Measurements from ENCODE around the gene CHKA.

The CHKA gene

DNA sequence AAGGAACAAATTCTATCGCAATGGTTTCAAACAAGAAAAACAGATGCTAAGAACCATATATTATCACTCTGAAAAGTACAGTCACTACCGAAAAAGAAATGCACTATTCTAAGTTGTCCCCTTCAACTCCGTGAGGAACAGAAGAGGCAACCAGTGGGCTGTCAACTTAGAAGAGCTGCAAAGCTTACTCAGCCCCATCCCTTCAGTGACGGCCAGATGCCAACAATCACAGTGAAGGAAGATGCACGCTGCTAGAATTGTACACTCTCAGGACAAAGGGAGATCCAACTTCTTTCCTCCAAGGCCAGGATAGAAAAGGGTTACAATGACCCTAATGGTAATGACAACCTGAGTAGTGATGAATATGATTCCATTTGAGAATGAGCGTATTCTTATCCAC is 38.5 kb upstream of the CHKA start:
- H3K27ac ChIP-seq (replicated peaks) = no peak overlapping the region
- TF ChIP-seq POLR2AphosphoS5 (IDR thresholded peaks at IDR 0.05; ENCODE audit: low read depth) (no peak), SPI1 (IDR thresholded peaks at IDR 0.05; ENCODE audit: borderline replicate concordance, low read depth) (no peak), GABPA (IDR thresholded peaks at IDR 0.05; ENCODE audit: low read depth) (no peak)
- TF ChIP-seq, protein P1, sequence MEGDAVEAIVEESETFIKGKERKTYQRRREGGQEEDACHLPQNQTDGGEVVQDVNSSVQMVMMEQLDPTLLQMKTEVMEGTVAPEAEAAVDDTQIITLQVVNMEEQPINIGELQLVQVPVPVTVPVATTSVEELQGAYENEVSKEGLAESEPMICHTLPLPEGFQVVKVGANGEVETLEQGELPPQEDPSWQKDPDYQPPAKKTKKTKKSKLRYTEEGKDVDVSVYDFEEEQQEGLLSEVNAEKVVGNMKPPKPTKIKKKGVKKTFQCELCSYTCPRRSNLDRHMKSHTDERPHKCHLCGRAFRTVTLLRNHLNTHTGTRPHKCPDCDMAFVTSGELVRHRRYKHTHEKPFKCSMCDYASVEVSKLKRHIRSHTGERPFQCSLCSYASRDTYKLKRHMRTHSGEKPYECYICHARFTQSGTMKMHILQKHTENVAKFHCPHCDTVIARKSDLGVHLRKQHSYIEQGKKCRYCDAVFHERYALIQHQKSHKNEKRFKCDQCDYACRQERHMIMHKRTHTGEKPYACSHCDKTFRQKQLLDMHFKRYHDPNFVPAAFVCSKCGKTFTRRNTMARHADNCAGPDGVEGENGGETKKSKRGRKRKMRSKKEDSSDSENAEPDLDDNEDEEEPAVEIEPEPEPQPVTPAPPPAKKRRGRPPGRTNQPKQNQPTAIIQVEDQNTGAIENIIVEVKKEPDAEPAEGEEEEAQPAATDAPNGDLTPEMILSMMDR (IDR thresholded peaks at IDR 0.05; ENCODE audit: insufficient read depth, low read length) = no peak
- TF ChIP-seq, protein P2, sequence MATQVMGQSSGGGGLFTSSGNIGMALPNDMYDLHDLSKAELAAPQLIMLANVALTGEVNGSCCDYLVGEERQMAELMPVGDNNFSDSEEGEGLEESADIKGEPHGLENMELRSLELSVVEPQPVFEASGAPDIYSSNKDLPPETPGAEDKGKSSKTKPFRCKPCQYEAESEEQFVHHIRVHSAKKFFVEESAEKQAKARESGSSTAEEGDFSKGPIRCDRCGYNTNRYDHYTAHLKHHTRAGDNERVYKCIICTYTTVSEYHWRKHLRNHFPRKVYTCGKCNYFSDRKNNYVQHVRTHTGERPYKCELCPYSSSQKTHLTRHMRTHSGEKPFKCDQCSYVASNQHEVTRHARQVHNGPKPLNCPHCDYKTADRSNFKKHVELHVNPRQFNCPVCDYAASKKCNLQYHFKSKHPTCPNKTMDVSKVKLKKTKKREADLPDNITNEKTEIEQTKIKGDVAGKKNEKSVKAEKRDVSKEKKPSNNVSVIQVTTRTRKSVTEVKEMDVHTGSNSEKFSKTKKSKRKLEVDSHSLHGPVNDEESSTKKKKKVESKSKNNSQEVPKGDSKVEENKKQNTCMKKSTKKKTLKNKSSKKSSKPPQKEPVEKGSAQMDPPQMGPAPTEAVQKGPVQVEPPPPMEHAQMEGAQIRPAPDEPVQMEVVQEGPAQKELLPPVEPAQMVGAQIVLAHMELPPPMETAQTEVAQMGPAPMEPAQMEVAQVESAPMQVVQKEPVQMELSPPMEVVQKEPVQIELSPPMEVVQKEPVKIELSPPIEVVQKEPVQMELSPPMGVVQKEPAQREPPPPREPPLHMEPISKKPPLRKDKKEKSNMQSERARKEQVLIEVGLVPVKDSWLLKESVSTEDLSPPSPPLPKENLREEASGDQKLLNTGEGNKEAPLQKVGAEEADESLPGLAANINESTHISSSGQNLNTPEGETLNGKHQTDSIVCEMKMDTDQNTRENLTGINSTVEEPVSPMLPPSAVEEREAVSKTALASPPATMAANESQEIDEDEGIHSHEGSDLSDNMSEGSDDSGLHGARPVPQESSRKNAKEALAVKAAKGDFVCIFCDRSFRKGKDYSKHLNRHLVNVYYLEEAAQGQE (IDR thresholded peaks at IDR 0.05; ENCODE audit: insufficient replicate concordance, low read depth) = no peak
- H3K4me3 ChIP-seq (replicated peaks; ENCODE audit: insufficient read depth, low read length) = no peak overlapping the region
- H3K27me3 ChIP-seq (ENCODE audit: insufficient read depth, poor library complexity, severe bottlenecking) = no peaks in the 10 kb centered on the region
- DNase-seq (ENCODE audit: low read depth in 1 of 2, low spot score in 1 of 2) = no peak

GRCh38 chr11:68159161-68159560 is 38.0 kb upstream of the CHKA start:
- DNase-seq (ENCODE audit: low read depth in 1 of 2, low spot score in 1 of 2) = no peak
- Histone ChIP-seq H3K4me3 (replicated peaks; ENCODE audit: insufficient read depth, low read length) (no peak overlapping the region), H3K27me3 (ENCODE audit: insufficient read depth, poor library complexity, severe bottlenecking) (no peaks in the 10 kb centered on the region), H3K27ac (replicated peaks) (no peak overlapping the region)
- TF ChIP-seq SPI1 (IDR thresholded peaks at IDR 0.05; ENCODE audit: borderline replicate concordance, low read depth) (no peak), GABPA (IDR thresholded peaks at IDR 0.05; ENCODE audit: low read depth) (no peak)
- TF ChIP-seq, protein P1 (IDR thresholded peaks at IDR 0.05; ENCODE audit: insufficient read depth, low read length) = no peak

DNA sequence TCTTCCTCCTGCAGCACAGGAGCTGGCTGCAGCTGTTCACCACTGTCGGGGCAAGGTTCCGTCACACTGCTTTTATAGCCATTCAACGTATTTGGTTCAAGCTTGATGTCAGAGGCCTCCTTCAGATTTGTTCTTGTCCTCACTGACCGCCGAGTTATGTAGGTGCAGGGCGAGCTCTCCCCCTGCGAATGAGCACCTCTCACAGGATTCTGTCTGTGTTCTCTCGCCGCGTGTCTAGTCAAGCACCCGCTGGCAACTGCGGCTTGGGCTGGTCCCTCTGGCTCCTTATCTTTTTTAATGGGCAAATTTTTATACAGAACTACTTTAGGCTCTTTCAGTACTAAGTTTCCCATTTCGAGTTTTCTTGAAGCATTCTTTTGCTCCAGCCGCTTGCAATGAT is 37.4 kb upstream of the CHKA start:
- TF ChIP-seq, protein P1 (IDR thresholded peaks at IDR 0.05; ENCODE audit: insufficient read depth, low read length) = no peak
- TF ChIP-seq SPI1 (IDR thresholded peaks at IDR 0.05; ENCODE audit: borderline replicate concordance, low read depth) (no peak), POLR2AphosphoS5 (IDR thresholded peaks at IDR 0.05; ENCODE audit: low read depth) (no peak), GABPA (IDR thresholded peaks at IDR 0.05; ENCODE audit: low read depth) (no peak)
- TF ChIP-seq, protein P2 (IDR thresholded peaks at IDR 0.05; ENCODE audit: insufficient replicate concordance, low read depth) = no peak
- Histone ChIP-seq H3K27ac (replicated peaks) (no peak overlapping the region), H3K4me3 (replicated peaks; ENCODE audit: insufficient read depth, low read length) (no peak overlapping the region), H3K27me3 (ENCODE audit: insufficient read depth, poor library complexity, severe bottlenecking) (no peaks in the 10 kb centered on the region)
- DNase-seq (ENCODE audit: low read depth in 1 of 2, low spot score in 1 of 2) = no peak

DNA sequence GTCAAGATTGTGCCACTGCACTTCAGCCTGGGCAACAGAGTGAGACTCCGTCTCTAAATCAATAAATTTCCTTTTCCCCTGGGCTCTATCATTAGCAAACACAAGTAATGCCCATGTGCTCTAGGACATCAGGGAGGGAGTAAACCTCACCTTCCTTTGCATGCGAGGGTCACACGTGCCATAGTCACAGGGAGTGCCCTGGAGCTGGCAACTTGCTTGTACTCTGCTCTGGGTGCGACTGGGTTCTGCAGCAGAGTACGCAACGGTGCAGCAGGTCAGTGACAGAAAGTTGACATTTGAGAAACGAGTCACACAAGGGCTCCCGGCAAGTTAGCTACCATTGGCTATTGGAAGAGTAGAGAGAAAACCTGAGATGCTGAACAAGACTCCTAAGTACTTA is 32.6 kb upstream of the CHKA start:
- no peak overlapping the region for H3K4me3 ChIP-seq (replicated peaks; ENCODE audit: insufficient read depth, low read length)

More for the DNA sequence above, 32.6 kb upstream of the CHKA start:
- Histone ChIP-seq H3K27ac (replicated peaks) (no peak overlapping the region), H3K27me3 (ENCODE audit: insufficient read depth, poor library complexity, severe bottlenecking) (no peaks in the 10 kb centered on the region)
- no peak for TF ChIP-seq GABPA (IDR thresholded peaks at IDR 0.05; ENCODE audit: low read depth)
- TF ChIP-seq, protein P1 (IDR thresholded peaks at IDR 0.05; ENCODE audit: insufficient read depth, low read length) = no peak
- TF ChIP-seq, protein P2 (IDR thresholded peaks at IDR 0.05; ENCODE audit: insufficient replicate concordance, low read depth) = no peak
- no peak for TF ChIP-seq POLR2AphosphoS5 (IDR thresholded peaks at IDR 0.05; ENCODE audit: low read depth)
- TF ChIP-seq SPI1 (IDR thresholded peaks at IDR 0.05; ENCODE audit: borderline replicate concordance, low read depth) = no peak
- no peak for DNase-seq (ENCODE audit: low read depth in 1 of 2, low spot score in 1 of 2)

Data from HL-60 (cell line).